Measurements from ENCODE around the gene CXCR3. TPM values are rescaled to one million over a fixed set of nuclear protein-coding genes. Genes with fewer than 3 reads are reported as not detected.

CXCR3 gene
- total RNA-seq, 4 donors from 2014 or later, result 0.17 to 0.83 (median 0.42) TPM; not detected in 1

DNA sequence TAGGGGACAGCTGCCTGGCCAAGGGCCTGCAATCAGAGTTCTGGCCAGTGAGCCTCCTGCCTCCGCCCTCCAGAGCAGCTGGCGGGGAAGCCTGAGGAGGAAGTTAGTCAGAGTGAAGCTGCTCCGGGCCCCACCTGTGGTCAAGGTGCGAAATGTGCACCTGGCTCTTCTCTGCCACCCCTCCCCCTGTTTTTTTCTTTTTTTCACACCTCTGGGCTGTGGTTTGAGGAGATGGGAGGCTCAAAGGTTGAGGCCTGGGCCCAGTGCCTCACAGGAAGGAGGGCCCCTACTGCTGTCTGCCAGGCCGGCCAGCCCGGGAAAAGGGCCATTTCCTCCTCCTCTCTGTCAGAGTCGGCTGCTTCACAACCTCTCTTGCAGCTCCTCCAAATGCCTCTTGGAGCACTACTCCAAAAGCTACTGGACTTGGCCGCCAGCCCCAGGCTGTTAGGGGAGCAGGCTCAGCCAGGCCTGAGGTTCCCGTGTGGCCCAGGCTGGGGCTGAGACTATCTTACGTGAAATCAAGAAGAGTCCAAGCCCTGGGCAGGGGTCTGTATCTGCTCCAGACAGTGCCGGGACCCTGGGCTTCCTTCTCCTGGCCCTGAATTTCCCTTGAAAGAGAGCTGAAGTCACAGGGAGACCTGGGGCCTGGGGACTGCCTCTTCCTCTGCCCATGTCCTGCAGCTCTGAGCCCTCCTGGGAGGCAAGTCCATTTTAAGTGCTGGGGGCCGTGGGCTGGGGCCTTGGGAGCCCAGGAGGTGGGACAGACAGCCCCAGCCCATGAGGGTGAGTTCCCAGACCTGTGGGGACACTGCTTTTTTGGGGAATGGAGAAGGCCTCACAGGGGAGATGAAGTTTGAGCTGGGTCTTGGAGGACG is 4.5 kb upstream of the CXCR3 start:
- Histone ChIP-seq H3K4me1 (peaks cover 14 to 25% (median 23%) of the 10 kb centered on the region in 4 donors), H3K36me3 (no peaks in the 10 kb centered on the region), H3K27ac (replicated peaks in 1 of 4) (peak overlapping the region; percentile 74 to 80 (median 77)), H3K4me3 (no peak overlapping the region), H3K27me3 (no peaks in the 10 kb centered on the region), H3K9me3 (no peaks in the 10 kb centered on the region)
- intact Hi-C loops (cut with DNase I), result no loop called here
- 53% methylated on average over 9 of the region's 13 CpGs for WGBS
- TF ChIP-seq EP300 (IDR thresholded peaks at IDR 0.05), result no peak
- TF ChIP-seq, protein P1, sequence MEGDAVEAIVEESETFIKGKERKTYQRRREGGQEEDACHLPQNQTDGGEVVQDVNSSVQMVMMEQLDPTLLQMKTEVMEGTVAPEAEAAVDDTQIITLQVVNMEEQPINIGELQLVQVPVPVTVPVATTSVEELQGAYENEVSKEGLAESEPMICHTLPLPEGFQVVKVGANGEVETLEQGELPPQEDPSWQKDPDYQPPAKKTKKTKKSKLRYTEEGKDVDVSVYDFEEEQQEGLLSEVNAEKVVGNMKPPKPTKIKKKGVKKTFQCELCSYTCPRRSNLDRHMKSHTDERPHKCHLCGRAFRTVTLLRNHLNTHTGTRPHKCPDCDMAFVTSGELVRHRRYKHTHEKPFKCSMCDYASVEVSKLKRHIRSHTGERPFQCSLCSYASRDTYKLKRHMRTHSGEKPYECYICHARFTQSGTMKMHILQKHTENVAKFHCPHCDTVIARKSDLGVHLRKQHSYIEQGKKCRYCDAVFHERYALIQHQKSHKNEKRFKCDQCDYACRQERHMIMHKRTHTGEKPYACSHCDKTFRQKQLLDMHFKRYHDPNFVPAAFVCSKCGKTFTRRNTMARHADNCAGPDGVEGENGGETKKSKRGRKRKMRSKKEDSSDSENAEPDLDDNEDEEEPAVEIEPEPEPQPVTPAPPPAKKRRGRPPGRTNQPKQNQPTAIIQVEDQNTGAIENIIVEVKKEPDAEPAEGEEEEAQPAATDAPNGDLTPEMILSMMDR (IDR thresholded peaks at IDR 0.05), result peak in 1 of 3 experiments; percentile 55
- peak in 1 of 2 donors; percentile 29 for TF ChIP-seq POLR2AphosphoS5 (IDR thresholded peaks at IDR 0.05)
- TF ChIP-seq POLR2A (IDR thresholded peaks at IDR 0.05; ENCODE audit: low read depth), result no peak
- no peak for DNase-seq (ENCODE audit: extremely low spot score)

DNA sequence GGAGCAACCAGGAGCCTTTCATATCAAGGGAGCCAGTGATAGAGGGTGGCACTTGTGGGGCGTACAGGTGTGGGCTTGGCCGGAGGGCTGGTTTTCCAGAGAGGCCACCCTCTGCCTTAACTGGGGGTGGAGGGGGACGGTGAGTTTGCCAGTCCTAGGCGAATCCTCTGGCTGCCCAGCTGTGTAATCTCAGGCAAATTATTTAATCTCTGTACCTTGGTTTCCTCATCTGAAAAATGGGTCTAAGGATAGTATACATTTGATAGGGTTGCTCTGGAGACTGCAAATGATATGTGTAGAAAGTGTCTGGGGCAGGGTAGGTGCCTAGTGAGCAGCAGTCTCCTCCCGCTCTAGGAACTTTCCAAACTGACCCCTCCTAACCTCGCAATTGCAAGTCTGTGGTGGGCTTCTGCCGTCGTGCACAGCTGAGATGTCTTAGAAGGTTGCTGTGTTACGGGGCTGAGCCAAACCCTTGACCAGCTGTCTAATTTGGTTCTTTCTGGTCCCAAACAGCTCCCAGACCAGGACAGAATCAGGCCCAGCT is 3.8 kb upstream of the CXCR3 start:
- Histone ChIP-seq H3K27me3 (no peaks in the 10 kb centered on the region), H3K36me3 (no peaks in the 10 kb centered on the region), H3K4me3 (no peak overlapping the region), H3K4me1 (peaks cover 14 to 25% (median 23%) of the 10 kb centered on the region in 4 donors), H3K27ac (replicated peaks in 1 of 4) (peak overlapping the region; percentile 74 to 80 (median 77)), H3K9me3 (no peaks in the 10 kb centered on the region)
- DNase-seq (ENCODE audit: extremely low spot score), result no peak
- intact Hi-C loops (cut with DNase I), result no loop called here
- TF ChIP-seq POLR2A (IDR thresholded peaks at IDR 0.05; ENCODE audit: low read depth) (no peak), EP300 (IDR thresholded peaks at IDR 0.05) (no peak), POLR2AphosphoS5 (IDR thresholded peaks at IDR 0.05) (no peak)
- TF ChIP-seq, protein P1 (IDR thresholded peaks at IDR 0.05), result no peak
- 79% methylated on average over 9 of the region's 9 CpGs for WGBS

DNA sequence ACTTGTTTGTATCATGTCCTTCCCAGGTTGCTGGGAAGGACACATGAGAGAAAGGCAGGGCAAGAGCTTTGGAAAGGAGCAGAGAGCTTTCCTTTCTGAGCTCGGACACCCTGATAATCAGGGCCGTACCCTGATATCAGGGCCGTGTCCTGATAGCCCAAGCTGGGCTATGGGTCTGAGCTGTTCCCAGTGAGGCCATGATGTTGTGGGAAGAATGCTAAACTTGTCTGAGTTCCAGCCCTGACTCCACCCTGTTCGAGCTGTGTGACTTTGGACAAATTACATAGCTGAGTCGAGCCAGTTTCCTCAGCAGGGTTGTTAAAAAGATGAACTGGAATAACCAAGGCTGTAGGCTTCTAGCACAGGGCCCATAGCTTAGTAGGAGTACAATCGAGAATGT is 3.3 kb upstream of the CXCR3 start:
- 49% methylated on average over 6 of the region's 6 CpGs for WGBS
- Histone ChIP-seq H3K4me1 (peaks cover 14 to 25% (median 23%) of the 10 kb centered on the region in 4 donors), H3K9me3 (no peaks in the 10 kb centered on the region), H3K4me3 (no peak overlapping the region), H3K27me3 (no peaks in the 10 kb centered on the region), H3K27ac (replicated peaks in 1 of 4) (peak overlapping the region; percentile 74 to 80 (median 77)), H3K36me3 (no peaks in the 10 kb centered on the region)
- no peak for DNase-seq (ENCODE audit: extremely low spot score)
- TF ChIP-seq, protein P1 (IDR thresholded peaks at IDR 0.05), result no peak
- intact Hi-C loops (cut with DNase I), result no loop called here

DNA sequence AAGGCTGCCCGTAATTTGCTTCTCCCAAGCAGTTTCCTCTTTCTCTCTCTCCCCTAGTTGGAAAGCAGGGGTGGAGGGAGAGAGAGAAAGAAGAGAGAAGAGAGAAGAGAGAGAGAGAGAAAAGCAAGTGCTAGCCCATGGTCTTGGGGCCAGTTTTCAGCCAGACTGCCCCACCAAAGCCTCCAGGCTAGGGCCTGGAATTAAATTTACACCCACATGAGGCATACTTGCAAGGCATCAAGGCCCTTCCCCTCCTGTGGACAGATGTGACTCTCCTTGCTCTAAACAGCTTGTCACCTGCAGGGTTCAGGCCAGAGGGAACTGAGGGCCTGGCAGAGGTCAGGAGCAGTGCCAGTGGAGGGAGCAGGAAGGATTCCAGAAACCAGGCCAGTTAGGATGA is 1.7 kb upstream of the CXCR3 start:
- H3K4me1 ChIP-seq, result peaks cover 14 to 25% (median 23%) of the 10 kb centered on the region in 4 donors
- H3K27me3 ChIP-seq, result no peaks in the 10 kb centered on the region
- peaks cover 0 to under 1% (median 0%) of the 10 kb centered on the region in 4 donors for H3K36me3 ChIP-seq
- no peak overlapping the region for H3K27ac ChIP-seq (replicated peaks in 1 of 4)
- no peak for DNase-seq (ENCODE audit: extremely low spot score)
- intact Hi-C loops (cut with DNase I), result no loop called here
- no peaks in the 10 kb centered on the region for H3K9me3 ChIP-seq
- no peak overlapping the region for H3K4me3 ChIP-seq
- WGBS, result 87% methylated on average over 1 of the region's 1 CpG
- no peak for TF ChIP-seq POLR2AphosphoS5 (IDR thresholded peaks at IDR 0.05)
- no peak for TF ChIP-seq POLR2A (IDR thresholded peaks at IDR 0.05; ENCODE audit: low read depth)
- no peak for TF ChIP-seq EP300 (IDR thresholded peaks at IDR 0.05)
- TF ChIP-seq, protein P1 (IDR thresholded peaks at IDR 0.05), result no peak
